Inflammatory macrophage (primary cell): ENCODE results near the gene CCDC7.
"Not testable (repeated sequence)": the region's sequence is repeated elsewhere in the genome, so short reads cannot be mapped to it uniquely, and the experiment has no call there.

Experiments
- DNase-seq, 2 donors: peaks; one replicate each; pipeline ENCODE4 v3.0.0-alpha.2; 2020 to 2022

CCDC7 gene

DNA sequence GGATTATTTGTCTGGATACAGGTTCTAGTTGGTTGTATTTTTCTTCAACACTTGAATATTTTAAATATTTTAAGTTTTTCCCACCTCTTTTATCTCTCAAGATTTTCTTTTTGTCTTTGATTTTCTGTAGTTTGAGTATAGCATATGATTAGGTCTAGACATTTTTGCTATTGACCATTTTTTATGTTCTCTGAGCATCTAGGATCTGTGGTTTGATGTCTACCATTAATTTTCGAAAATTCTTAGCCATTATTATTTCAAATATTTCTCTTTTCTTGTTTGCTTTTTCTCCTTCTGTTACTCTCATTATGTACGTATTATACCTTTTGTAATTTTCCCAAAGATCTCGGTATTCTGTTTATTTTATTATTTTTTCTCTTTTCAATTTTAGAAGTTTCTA is 293.0 kb downstream of the CCDC7 start:
- no peak for DNase-seq

DNA sequence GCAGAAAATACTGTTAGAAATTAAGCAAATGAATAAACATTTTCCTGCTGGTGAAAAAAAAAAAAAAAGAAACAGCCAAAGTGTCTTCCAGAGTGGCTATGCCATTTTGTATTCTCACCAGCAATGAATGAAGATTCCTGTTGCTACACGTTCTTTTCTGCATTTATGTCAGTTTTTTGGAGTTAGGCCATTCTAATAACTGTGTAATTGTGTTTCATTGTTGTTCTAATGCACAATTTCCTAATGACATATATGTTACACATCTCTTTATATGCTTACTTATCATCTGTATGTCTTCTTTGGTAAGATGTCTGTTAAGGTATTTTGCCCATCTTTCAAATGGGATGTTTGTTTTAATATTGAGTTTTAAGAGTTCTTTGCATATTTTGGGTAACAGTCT is 298.4 kb downstream of the CCDC7 start:
- DNase-seq: no peak

DNA sequence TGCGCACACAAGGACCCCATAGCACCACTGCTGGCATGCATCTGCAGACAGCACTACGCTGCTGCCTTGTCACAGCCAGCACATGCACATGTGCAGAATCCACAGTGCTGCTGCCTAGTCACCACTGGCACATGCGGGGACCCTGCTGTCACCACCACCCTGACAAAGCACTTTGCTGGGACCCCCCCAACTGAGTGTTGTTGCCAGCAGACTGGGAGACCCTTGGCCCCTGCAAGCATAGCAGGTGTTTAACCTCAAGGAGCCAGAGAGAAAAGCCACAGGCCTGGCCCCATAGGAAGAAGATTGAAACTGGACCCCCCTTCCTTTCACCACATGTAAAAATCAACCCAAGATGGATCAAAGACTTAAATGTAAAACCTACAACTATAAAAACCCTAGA is 300.9 kb downstream of the CCDC7 start:
- DNase-seq: no peak

DNA sequence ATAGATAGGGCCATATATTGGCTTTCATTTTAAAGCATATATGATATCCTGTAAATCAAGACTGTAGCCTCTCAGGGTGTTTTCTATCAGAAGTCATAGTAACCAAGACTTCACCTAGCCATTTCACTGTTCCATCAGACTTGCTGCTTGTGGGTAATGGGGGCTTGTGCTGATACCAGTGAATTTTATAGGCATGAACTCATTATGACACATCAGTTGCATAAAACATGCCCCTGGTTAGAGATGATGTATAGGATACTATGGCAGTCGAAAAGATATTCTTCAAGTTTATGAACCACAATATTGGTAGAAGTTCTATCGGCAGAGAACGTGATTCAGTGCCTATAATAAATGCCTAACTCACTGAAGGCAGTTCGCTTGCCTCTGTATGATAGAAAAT is 305.6 kb downstream of the CCDC7 start:
- no peak for DNase-seq

DNA sequence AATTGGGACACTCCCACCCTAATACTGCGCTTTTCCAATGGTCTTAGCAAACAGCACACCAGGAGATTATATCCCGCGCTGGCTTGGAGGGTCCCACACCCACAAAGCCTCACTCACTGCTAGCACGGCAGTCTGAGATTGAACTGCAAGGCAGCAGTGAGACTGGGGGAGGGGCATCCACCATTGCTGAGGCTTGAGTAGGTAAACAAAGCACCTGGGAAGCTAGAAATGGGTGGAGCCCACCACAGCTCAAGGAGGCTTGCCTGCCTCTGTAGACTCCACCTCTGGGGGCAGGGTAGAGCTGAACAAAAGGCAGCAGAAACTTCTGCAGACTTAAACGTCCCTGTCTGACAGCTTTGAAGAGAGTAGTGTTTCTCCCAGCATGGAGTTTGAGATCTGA is 309.0 kb downstream of the CCDC7 start:
- not testable (repeated sequence) for DNase-seq

DNA sequence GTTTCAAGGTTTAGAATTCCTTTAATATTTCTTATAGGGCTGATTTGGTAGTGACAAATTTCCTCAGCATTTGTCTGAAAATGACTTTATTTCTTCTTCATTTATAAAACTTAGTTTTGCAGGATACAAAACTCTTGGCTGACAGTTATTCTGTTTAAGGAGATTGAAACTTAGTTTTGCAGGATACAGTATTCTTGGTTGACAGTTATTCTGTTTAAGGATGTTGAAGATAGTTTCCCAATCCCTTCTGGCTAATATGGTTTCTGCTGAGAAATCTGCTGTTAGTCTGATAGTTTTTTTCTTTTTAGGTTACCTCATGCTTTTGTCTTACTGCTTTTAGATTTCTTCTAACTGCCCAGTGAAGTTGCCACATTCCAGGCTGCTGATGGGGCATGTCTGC is 325.3 kb downstream of the CCDC7 start:
- no peak for DNase-seq

DNA sequence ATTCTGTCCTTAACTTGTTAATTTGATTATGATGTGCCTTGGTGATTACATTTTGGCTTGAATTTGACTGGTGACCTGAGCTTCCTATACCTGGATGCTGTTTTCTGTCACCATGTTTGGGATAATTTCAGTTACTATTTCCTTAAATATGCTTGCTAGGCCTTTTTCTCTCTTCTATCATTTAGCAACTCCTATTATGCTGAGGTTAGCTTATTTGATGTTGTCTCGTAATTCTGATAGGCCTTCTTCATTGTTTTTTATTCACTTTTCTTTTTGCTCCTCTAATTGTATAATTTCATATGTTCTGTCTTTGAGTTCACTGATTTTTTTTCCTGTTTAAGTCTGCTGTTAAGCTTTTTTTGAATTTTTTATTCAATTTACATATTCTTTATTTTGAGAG is 327.2 kb downstream of the CCDC7 start:
- no peak for DNase-seq

DNA sequence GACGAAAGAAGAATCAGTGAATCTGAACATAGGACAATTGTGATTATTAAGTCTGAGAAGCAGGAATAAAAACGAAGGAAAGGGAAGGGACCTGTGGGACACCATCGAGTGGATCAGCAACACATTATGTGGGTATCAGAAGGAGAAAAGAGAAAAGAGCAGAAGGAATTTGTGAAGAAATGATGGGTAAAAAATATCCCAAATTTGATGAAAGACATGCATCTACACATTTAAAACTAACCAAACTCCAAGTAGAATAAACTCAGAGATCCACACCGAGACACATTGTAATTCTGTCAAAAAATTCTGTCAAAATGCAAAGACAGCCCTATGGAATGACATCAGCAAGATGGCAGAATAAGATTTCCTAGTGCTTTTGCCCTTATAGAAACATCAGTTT is 341.0 kb downstream of the CCDC7 start:
- DNase-seq: no peak

DNA sequence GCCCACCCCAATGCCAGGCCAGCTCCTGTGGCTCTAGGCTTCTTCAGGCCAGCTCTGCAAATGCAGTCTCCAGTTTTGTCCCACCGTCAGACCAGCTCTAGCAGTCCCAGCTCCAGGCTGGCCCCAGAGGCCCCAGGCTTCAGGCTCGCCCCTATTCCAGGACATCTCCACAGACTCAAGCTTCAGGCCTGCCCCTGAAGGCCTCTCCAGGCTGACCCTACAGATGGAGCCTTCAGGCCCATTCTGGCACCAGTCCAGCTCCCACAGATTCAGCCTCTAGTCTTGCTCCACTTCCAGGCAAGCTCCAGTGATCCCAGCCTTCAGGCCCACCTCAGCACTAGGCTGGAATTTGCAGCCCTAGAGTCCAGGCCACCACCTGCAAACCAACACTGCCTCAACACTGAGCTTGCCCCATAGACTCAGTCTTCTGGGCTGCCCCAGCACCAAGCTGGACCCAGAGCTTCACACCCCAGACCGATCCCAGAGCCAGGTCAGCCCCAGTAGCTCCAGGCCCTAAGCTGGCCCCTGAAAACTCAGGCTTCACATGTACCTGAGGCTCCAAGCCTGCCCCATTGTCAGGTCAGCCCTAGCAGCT is 341.8 kb downstream of the CCDC7 start:
- no peak for DNase-seq

DNA sequence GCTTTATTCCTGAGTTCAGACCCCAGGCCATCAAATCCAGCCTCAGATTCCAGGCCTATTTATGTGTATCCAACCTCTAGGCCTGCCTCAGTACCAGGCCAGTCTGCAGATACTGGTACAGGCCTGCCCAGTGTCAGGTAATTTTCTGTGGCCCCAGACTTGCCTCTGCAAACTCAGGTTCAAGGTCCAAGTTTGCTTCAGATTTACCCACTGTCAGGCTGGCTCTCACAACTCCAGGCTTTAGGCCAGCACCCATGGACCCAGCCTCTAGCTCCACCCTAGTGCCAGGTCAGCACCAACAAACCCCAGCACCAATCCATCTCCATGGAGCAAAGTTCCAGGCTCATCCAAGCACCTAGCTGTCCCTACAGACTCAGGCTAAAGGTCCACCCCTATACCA is 342.4 kb downstream of the CCDC7 start:
- DNase-seq: no peak

DNA sequence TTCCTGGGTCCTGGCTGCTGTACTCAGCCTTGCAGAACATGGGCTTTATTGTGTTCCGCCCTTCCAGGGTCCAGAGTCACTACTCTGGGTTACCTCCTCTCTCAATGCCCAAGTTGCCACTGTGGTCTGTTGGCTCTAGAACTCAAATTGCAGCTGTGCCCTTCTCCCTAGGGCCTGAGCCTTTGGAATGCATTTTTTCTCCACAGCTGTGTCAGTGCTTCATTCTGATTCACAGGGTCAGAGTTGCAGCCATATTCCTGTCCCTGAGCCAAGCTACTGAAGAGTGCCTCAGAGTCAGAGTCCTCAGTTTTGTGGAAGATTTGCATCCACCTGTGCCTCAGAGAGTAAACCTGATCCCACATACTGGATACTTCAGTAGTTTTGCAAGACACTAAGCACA is 344.5 kb downstream of the CCDC7 start:
- no peak for DNase-seq

DNA sequence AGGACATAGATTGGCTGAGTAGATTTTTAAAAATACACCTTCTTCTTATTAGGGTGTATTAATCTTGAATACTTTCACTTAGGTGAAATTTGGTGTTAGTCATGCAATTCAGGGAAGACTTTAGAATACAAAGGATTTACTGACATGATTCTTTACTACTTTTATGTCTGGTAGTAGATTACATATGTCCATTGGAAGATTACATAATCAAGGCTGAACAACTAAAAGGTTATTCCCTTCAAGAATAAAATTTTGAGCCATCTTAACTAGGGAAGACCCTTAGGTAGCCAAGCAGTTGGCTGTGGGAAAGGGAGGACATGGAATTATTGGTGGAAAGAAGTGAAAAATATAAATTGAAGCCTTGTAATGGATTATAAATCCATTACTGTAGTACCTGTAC is 347.1 kb downstream of the CCDC7 start:
- DNase-seq: no peak

DNA sequence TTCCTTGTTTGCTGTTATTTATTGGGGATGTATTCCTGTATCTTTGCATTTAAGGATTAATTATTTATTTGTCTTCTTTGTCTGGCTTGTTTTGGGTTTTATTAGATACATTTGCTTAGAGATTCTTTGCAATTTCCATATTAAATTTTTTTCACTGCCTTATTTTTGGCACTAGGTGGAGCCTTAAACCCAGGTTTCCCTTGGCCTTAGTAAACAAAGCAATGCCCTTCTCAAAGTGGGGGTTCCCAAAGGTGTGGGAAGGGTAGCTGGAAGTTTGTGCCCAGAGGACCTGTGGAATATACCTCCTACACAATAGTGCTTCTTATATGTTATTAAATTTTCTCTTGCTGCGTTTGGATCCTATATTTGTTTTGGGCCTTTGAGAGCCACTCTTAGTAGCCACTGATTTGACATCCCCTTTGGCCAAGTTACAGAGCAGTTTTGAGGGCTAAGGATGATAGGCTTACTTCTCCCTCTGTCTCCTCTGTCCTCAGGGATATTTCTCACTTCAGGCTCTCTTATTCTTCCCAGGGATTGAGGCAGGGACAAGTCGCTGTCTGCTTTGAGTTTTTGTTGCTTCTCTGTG is 349.8 kb downstream of the CCDC7 start:
- DNase-seq: peak; percentile 32 to 33

DNA sequence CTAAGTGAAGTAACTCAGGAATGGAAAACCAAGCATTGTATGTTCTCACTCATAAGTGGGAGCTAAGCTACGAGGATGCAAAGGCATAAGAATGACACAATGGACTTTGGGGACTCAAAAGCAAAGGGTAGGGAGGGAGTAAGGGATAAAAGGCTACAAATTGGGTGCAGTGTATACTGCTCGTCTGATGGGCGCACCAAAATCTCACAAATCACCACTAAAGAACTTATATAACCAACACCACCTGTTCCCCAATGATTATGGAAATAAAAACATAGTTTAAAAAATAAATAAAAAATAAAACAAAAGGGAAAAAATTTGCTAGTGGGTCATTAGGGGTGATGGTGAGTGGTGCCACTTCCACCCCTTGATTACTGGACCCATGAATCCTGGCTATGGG is 351.5 kb downstream of the CCDC7 start:
- not testable (repeated sequence) for DNase-seq

DNA sequence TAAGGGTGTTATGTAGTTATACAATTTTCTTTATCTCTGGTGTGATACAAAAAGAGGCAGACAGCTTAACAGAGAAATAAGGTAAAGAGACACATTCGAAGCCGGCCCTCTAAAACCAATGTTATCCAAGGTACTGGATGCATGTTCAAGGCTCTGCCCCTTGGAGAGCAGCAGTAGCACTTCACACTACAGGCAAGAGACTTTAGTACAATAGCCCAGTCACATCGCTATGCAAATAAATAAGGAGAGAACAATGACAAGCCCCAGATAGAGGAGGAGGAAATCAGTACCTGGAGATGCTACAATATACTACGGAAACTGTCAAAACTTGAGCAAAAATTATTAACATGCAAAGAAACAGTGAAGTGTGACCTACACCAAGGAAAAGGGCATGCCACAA is 401.0 kb downstream of the CCDC7 start:
- no peak for DNase-seq

DNA sequence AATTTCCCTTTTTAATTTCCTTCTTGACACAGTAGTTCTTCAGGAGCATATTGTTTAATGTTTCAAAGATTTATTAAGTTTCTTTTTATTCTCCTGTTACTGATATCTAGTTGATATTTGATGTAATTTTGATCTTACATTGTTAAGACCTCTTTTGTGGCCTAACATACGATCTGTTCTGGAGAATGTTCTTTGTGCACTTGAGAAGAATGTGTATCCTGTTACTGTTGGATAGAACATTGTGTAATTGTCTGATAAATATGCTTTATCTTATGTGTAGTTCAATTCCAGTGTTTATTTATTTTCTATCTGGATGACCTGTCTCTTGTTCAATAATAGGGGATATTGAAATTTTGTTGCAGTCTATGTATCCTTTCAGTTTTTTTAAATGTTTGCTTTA is 405.4 kb downstream of the CCDC7 start:
- DNase-seq: no peak

DNA sequence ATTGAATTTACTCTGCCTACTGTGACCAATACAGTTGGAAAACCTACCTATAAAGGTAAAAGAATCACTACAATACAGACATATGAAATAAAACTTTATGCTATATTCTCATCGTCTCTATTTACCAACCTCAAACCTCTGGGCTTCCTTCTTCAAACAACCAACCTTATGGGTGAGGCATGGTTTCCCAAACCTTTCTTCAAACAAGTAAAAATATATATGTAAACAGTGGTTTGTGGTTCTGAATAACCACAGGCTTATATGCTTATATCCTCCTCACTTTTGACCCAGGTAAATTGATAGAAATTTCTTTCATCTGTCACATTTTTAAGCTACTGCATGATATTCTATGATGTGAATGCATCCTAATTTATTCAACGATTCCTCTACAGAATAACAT is 408.5 kb downstream of the CCDC7 start:
- no peak for DNase-seq

DNA sequence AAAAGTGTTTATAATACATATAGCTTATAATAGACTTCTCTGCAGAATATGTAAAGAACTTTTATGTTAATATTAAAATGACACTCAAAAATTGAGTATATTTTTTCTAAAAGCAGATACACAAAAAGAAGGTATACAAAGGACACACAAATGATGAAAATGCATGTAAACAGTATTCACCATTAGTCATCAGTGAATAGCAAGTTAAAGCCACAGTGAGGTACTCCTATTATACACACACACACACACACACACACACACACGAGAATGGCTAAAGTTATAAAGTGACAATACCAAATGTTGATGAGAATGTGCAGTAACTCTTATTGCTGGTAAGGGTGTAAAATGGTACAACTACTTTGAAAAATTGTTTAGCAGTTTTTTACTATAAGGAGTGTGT is 419.2 kb downstream of the CCDC7 start:
- no peak for DNase-seq

DNA sequence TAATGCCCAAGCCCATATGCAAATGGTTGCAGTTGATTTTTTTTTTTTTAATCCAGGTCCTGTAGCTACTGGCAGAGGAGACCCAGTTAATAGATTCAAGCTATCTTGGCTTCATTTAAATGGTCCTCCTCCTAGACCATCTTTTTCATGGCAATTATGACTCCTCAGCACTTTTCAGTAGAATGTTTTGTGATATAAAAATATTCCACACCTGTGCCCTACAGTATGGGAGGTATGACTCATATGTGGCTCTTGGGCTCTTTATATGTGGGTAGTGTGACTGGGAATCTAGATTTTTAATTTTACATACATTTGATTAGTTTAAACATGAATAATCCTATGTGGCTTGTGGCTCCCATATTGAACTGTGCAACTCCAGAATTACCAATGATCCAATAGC is 432.0 kb downstream of the CCDC7 start:
- no peak for DNase-seq

DNA sequence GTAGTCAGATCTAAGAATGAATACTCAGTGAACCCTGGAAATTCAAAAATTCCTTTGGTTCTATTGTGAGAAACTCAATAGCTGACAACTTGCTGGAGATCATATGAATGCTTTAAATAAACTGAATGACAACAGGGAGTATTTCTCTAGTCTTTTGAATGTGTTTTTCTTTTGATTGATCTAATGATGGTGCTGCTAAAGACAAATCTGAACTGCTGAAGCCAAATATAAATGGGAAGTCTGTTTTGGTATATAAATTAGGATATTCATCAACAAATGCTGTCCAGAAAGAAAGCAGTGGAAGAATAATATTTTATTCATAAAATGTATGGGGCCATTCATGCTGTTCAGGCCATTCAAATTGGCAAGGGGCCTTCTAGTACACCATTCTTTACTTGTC is 432.7 kb downstream of the CCDC7 start:
- DNase-seq: no peak

DNA sequence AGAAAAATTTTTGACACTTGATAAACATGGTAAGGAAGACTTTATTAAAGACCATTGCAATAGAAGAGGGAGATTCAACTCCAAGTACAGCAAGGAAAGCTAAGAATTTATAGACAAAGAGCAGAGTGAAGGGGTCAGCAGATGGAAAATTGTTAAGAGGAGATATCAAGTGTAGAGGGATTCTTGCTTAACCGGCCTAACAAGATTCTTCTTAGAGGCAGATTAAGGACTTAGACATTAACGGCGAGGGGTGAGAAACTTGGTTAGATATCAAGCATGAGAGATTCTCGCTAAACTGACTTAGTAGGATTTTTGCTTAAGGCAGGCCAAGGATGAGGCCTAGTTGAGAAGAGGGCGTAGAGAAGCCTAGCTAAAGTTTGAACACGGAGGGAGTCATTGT is 436.1 kb downstream of the CCDC7 start:
- no peak for DNase-seq

DNA sequence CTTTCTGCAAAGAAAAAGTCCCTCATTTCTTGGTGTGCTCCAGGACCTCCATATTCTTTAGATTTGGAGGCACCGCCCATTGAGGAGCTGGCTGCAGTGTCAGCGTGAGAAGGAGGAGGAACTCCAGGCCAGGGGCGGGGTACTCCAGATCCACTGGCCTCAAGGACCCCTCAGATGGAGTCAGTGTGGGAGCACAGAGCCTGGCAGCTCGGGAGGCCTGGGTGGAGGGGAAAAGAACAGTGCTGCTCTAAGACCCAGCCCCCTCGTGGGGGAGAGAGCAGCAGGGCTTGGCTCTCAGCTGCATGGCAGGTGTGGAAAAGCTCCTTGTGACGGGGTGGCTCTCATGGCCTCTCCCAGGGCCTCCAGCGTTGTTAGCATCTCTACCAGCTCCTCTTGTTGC is 441.5 kb downstream of the CCDC7 start:
- DNase-seq: no peak

DNA sequence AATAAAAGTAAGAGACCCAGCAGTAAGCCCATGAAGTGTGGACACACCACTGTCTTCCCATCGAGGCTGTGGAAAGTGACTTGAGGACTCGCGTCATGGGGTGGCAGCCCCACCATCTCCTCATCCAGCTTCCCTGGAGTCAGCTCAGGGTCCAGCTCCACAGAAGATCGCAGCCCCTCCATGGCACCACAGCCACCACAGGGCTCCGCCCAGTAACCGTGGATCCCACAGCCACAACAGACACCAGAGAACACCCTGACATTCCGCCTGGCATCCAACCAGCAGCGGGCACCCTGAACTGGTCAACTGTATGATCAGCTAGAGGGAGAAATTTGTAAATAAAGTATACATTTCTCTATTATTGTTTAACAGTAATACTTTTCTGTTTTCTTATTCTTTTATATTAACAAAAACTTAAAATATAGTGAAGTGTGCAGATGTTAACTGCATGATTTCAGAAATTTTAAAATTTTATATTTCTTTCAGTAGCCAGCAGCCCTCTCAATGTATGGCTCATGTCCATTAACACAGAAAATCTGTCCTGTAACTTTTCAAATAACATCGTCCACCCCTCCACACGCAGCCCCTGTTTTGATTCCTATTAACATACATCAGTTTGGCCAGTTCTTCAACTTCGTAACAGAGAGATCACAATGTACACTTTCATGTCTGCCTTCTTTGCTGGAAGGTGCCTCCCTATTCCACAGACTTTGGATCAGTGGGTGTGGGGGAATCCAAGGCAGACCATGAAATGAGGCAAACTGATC is 442.4 kb downstream of the CCDC7 start:
- DNase-seq: no peak

DNA sequence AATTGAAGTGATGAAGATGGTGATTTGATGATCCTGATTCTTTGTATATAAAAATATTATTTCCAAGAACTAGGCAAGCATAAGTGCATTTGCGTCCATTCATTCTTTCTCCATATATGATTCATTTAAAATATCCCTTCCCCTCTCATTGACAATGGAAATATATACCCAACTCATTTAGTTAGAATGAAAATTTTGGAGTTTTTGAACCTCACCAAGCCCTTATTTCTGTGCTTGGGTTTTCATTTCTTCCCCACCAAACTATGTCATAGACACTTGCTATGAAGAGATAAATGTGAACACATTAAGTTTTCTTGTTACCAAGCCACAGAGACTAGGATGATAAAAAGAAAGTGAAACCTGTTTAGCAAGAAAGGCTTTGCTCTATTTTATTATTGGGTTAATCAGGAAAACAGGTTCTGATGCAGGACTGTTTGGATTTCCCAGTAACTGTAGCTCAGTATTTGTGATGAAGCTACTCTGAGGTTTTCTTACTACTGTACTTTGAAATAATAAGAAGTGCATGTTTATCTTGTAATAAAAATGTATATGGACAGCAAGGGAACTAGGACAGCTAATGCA is 443.8 kb downstream of the CCDC7 start:
- DNase-seq: no peak
